HEK293 (cell line): ENCODE measurements around the gene EDNRB.

Experiments
- HOXA7 ChIP-seq: sonication (generic); formaldehyde crosslinking; IDR thresholded peaks from 2 replicates; pipeline ENCODE4 v1.8.1; 2022; ENCODE audit warnings: missing genetic modification reagents, borderline replicate concordance
- PRDM6 ChIP-seq: fragments of 450-650 bp; formaldehyde crosslinking; IDR thresholded peaks from 2 replicates; pipeline ENCODE4 v1.5.1; 2017; ENCODE audit warnings: missing biosample characterization, missing genetic modification characterization
- REST ChIP-seq: fragments of 450-650 bp; formaldehyde crosslinking; IDR thresholded peaks from 2 replicates; pipeline ENCODE4 v1.5.1; 2016; ENCODE audit warnings: missing biosample characterization, missing genetic modification characterization
- YY1 ChIP-seq: fragments of 450-650 bp; formaldehyde crosslinking; IDR thresholded peaks from 2 replicates; pipeline ENCODE4 v1.5.1; 2018; ENCODE audit warnings: missing biosample characterization, missing genetic modification characterization
- ZFP37 ChIP-seq: fragments of 450-650 bp; formaldehyde crosslinking; IDR thresholded peaks from 2 replicates; pipeline ENCODE4 v1.5.1; 2016; ENCODE audit warnings: missing biosample characterization, missing genetic modification characterization
- ZFP41 ChIP-seq: fragments of 450-650 bp; formaldehyde crosslinking; IDR thresholded peaks from 2 replicates; pipeline ENCODE4 v1.5.1; 2016; ENCODE audit warnings: missing biosample characterization, missing genetic modification characterization, borderline replicate concordance
- ZNF426 ChIP-seq: fragments of 450-650 bp; formaldehyde crosslinking; IDR thresholded peaks from 2 replicates; pipeline ENCODE4 v1.5.1; 2017; ENCODE audit warnings: missing biosample characterization, missing genetic modification characterization, mild to moderate bottlenecking, inconsistent platforms, moderate library complexity
- ZNF555 ChIP-seq: fragments of 450-650 bp; formaldehyde crosslinking; conservative IDR thresholded peaks from 2 replicates; pipeline ENCODE4 v1.5.1; 2017; ENCODE audit warnings: missing biosample characterization, mild to moderate bottlenecking, missing genetic modification characterization, inconsistent platforms
- ZNF561 ChIP-seq: fragments of 450-650 bp; IDR thresholded peaks from 2 replicates; pipeline ENCODE4 v1.5.1; 2018; ENCODE audit warnings: missing biosample characterization, missing genetic modification characterization, borderline replicate concordance
- ZNF660 ChIP-seq: fragments of 450-650 bp; IDR thresholded peaks from 2 replicates; pipeline ENCODE4 v1.5.1; 2018; ENCODE audit warnings: missing biosample characterization, mild to moderate bottlenecking, missing genetic modification characterization
- TF ChIP-seq, protein P1 (sequence below): fragments of 450-650 bp; formaldehyde crosslinking; IDR thresholded peaks from 2 replicates; pipeline ENCODE4 v1.5.1; 2016; ENCODE audit warnings: missing biosample characterization, missing genetic modification characterization
- TF ChIP-seq, protein P2 (sequence below): fragments of 450-650 bp; formaldehyde crosslinking; IDR thresholded peaks from 2 replicates; pipeline ENCODE4 v1.5.1; 2016; ENCODE audit warnings: missing biosample characterization, missing genetic modification characterization
- TF ChIP-seq, protein P3 (sequence below): fragments of 450-650 bp; formaldehyde crosslinking; IDR thresholded peaks from 2 replicates; pipeline ENCODE4 v1.5.1; 2016; ENCODE audit warnings: missing biosample characterization, missing genetic modification characterization

GRCh38 chr13:77946522-77946921, 27.9 kb upstream of the EDNRB start:
- TF ChIP-seq, protein P1, sequence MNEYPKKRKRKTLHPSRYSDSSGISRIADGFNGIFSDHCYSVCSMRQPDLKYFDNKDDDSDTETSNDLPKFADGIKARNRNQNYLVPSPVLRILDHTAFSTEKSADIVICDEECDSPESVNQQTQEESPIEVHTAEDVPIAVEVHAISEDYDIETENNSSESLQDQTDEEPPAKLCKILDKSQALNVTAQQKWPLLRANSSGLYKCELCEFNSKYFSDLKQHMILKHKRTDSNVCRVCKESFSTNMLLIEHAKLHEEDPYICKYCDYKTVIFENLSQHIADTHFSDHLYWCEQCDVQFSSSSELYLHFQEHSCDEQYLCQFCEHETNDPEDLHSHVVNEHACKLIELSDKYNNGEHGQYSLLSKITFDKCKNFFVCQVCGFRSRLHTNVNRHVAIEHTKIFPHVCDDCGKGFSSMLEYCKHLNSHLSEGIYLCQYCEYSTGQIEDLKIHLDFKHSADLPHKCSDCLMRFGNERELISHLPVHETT (tag by site-specific recombination), result no peak
- TF ChIP-seq, protein P2, sequence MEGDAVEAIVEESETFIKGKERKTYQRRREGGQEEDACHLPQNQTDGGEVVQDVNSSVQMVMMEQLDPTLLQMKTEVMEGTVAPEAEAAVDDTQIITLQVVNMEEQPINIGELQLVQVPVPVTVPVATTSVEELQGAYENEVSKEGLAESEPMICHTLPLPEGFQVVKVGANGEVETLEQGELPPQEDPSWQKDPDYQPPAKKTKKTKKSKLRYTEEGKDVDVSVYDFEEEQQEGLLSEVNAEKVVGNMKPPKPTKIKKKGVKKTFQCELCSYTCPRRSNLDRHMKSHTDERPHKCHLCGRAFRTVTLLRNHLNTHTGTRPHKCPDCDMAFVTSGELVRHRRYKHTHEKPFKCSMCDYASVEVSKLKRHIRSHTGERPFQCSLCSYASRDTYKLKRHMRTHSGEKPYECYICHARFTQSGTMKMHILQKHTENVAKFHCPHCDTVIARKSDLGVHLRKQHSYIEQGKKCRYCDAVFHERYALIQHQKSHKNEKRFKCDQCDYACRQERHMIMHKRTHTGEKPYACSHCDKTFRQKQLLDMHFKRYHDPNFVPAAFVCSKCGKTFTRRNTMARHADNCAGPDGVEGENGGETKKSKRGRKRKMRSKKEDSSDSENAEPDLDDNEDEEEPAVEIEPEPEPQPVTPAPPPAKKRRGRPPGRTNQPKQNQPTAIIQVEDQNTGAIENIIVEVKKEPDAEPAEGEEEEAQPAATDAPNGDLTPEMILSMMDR, result no peak
- TF ChIP-seq ZNF426 (tag by site-specific recombination) (no peak), ZNF561 (no peak), REST (tag by site-specific recombination) (no peak), ZNF660 (tag by site-specific recombination) (no peak), ZNF555 (tag by site-specific recombination) (no peak), ZFP37 (tag by site-specific recombination) (no peak), HOXA7 (CRISPR knock-in tag) (no peak), PRDM6 (tag by site-specific recombination) (no peak), ZFP41 (tag by site-specific recombination) (no peak), YY1 (tag by site-specific recombination) (no peak)
- TF ChIP-seq, protein P3, sequence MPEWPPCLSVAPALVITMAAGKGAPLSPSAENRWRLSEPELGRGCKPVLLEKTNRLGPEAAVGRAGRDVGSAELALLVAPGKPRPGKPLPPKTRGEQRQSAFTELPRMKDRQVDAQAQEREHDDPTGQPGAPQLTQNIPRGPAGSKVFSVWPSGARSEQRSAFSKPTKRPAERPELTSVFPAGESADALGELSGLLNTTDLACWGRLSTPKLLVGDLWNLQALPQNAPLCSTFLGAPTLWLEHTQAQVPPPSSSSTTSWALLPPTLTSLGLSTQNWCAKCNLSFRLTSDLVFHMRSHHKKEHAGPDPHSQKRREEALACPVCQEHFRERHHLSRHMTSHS (tag by site-specific recombination), result no peak
